Stimulated activated CD8-positive, alpha-beta memory T cell treated with anti-CD3 and anti-CD28 coated beads, Interleukin-2, amount 100 ng/mL, for 48 hours (primary cell): Measurements from ENCODE around the gene TALDO1.
A peak's percentile ranks its signal among the peaks of the same experiment; 100 is the strongest.

ENCODE experiments used
- DNase-seq, 2 donors: peaks; one replicate each; pipeline ENCODE4 v3.0.0-alpha.2; 2020; ENCODE audit warnings: low read depth in 2 of 2

Gene TALDO1

DNA sequence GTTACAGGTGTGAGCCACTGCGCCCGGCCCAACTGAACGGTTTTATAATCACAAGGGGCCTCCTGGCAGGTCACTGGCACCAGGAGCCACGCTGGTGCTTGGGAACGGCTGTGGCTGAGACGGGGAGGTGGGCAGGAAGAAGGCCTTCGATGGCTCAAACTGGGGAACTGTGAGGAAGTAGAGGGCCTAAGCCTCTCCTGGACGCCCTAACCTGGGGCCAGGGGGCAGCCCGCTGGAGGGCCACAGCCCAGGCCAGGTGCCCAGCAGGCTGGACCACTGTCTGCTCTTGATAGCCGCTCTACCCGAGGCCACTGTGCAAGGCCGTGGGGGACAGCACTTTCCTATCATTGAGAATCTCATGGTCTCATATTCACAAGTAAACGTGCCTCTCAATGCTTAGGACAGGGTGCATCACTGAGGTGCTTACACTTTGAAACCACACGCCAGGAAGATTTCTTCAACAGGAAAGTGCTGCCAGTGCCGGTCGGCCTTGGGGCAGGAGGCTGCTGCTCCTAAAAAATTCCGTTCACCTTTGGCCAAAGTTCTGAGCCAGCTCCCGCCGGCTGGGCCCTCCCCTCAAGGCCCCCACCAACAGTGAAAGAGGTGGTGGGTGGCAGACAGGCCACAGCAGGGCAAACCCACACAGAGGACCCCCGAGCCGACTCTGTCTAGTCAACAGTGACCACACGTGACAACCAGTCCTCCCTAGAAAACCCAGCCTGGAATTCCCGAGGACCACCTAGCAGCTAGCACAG lies 22.8 kb downstream of the TALDO1 start:
- no peak for DNase-seq

DNA sequence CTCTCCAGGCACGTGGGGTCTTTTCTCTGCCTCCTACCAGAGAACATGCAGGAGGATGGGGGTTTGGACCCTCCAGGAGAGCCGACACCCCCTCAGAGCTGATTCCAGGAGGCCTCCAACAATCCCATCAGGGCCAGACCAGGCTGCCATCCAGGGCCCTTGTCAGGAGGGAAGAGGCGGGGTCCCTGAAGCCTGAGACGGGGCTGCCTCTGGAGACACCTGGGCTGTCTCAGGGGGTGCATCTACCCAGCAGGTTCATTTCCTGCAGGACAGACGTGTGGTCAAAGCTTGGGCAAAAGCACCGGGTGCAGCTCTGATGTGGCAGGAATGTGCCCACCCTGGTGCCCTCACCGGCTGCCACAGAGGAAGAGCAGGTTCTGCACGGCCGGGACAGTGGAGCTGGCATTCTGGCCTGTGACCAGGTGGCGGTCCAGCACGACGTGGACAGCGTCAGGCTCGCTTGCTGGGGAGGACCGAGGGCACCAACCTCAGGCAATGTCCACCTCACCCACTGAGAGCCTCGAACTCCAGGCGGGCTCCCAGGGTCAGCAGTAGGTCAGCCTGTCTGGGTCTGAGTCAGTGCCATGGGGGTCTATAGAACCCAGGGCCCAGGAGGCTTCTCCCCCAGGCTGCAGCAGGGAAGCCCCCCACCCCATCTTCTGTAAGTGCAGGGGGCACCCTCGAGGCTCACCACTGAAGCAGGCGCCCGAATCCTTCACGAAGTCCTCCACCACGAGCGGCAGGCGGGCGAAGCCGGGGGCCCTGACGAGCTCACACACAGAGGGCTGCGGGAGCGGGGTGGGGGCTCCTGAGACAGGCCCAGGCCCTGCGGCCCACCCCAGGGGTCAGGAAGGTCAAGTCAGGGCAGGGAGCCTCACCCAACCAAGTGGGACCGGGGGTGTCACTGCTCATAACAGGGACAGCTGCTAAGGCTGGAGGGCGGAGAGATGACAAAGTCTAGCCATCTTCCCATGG lies 23.7 kb downstream of the TALDO1 start:
- no peak for DNase-seq

DNA sequence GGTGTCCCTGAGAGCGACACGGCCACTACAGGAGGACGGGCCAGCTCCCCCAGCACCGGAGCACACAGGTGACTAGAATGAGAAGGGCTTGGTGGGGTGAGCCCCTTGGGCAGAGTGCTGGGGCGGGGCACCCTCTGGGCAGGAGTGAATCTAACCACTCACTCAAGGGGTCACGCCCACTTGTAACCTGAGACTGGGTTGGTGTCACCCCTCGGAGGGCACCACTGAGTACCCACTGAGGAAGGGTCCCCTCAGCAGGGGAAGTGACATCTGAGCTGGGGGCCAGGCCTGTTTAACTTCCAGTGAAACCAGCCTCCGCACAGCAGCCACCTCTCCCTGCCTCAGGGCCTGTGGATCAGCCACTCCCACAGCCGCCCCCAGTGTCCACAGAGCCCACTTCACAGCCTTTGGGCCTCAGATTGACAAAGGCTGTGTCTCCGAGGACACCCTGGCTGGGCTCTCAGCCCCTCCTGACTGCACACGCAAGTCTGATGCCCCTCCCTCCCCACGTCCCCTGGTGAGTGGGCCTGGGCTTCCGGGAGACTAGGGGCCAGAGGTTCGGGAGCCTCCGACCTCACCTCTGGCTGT lies 24.4 kb downstream of the TALDO1 start:
- no peak for DNase-seq

DNA sequence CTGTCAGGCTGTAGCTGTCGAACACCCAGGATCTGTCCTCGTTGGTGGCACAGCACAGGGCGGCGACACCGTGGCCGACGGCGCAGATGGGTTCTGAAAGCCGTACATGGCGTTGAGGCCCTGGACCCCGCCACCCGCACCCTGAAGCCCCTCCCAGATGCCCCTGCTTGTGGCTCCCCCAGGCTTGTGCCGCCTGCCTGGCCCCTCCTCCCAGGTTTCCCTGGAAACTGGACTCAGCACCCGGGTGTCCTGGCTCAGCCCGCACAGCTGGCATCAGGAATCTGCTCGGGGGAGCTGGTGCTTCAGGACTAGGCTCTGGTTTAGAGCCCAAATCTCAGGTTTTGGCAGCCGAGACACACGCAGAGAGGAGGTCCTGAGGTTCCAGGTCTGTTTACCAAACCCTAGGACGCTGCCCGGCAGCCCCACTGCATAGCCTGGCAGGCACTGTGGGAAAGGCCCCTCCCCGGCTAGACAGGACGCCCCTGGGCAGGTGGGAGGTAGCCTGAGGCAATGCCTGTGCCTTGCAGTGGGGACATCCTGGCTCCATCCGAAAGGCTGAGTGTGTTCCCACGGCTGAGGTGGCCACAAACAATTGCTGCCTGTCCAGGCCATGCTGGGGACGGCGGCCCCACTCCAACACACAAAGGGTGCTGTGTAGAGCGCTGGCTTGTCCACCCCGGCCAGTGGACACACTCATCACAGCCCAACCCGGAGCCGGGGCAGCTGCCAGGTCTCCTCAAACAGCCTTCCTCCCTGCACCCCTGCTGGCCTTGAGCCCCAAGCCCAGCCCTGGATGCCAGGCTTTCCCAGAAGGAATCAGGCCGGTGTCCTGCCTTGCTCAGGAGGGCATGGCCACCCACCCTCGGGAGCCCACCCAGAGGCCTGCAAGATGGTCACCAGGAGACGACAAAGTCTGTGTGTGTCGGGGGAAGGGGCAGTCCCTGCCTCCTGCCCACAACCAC lies 25.4 kb downstream of the TALDO1 start:
- no peak for DNase-seq

DNA sequence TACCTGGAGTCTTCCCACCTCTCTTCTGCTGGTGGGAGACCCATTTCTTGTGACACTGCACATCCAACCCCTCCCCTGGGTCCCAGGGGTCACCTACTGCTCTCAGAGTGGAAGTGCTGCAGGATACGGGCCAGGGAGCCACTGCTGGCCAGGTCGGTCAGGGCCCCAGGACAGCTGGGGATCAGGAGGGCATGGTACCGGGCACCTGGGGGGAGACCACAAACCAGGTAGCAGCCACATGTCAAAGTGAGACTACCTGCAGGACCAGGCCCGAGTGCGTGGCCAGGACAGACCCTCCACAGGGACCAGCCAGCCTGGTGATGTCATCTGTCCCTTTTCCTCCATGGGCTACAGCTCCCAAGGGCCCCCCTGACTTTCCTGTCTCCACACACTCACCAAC lies 26.2 kb downstream of the TALDO1 start:
- no peak for DNase-seq

DNA sequence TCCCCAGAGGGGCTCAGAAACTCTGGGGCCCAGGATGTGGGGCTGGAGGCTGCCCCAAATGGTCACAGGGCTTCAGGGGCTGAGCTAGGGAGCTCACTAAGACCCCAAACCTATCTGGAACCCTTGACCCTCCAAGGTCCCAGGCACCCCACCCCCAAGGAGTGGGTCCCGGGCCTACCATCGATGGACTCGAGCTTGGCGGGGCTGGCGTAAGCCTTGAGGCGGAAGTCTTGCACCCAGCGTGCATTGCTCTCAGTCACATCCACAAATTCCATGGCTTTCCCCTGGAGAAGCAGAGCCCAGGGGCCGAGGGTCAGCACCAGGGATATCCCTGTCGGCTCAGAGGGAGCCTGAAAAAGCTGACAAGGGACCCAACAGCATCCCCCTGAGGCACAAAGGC lies 26.6 kb downstream of the TALDO1 start:
- DNase-seq = no peak

DNA sequence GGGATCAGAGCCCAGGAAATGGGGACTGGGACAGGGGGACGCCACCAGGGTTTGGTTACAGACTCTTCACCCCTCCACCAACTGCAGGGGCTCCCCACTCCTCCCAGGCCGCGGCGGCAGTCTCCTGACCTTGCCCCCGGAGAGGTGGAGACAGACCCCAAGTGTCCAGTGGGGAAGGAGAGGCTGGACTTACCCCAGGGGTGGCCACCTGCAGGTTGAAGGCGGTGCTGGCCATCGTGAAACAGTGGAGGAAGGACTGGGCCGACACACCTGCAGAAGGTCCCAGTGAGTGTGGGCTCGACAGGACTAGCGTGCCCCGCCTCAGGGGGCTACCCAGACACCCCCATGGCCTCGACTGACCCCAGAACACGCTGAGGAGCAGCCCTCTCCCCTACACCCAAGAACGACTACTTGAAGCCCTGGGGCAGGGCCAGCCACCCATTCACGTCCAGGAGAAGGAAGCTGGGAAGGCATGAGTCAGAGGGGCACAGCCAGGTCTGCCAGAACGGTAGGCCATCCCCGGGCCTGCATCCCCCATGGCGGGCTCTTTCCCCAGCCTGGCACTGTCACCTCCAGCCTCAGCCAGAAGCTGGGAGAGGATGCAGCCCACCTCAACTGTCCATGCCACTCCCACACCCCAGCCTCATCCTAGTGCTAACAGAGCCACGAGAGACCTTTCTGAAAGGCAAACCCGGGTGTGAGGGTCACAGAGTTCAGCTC lies 27.8 kb downstream of the TALDO1 start:
- DNase-seq = no peak

DNA sequence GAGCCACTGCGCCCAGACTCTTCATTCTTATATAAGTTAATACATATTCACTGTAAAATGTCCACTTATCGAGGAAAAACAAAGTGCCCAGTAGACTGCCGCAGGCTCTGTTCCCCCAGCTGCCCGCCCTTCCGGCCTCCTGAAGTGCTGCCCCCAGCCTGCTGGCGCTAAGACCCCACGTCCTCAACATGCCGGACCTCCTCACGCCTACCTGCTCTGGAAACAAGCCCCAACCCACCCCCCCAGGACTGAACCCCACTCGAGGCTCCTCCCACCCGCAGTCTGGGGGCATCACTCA lies 28.9 kb downstream of the TALDO1 start:
- no peak for DNase-seq

DNA sequence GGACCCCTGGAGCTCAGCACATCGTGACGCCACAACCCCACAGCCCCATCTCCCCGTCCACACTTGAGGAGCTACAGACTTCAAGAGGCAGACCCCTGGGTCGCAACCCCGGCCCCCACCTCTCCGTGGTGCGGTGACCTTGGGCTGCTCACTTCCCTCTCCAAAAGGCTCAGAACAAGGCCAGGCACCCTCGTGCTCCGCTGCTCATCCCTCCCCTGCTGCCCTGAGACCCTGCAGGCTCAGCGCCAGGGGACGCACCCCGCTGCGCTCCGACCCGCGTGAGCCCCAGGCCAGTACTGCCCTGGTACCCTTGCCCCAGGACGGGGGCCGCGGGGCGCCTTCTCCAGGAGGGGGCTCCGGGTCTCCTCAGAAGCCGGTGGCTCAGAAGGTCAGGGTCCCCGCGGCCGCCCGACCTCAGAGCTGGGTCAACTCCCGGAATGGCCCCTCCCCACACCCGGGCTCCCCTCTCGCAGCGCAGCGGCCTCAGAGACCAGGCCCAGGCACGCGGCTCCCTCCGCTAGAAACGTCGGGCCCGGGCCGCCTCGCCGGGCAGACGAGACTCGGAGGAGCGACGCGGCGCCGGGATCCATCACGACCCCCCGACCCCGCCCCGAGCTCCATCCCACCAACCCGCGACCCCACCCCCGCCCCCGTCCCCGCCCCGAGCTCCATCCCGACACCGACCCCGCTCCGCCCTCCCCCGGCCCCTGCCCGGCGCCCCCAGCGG lies 29.5 kb downstream of the TALDO1 start:
- DNase-seq = no peak

DNA sequence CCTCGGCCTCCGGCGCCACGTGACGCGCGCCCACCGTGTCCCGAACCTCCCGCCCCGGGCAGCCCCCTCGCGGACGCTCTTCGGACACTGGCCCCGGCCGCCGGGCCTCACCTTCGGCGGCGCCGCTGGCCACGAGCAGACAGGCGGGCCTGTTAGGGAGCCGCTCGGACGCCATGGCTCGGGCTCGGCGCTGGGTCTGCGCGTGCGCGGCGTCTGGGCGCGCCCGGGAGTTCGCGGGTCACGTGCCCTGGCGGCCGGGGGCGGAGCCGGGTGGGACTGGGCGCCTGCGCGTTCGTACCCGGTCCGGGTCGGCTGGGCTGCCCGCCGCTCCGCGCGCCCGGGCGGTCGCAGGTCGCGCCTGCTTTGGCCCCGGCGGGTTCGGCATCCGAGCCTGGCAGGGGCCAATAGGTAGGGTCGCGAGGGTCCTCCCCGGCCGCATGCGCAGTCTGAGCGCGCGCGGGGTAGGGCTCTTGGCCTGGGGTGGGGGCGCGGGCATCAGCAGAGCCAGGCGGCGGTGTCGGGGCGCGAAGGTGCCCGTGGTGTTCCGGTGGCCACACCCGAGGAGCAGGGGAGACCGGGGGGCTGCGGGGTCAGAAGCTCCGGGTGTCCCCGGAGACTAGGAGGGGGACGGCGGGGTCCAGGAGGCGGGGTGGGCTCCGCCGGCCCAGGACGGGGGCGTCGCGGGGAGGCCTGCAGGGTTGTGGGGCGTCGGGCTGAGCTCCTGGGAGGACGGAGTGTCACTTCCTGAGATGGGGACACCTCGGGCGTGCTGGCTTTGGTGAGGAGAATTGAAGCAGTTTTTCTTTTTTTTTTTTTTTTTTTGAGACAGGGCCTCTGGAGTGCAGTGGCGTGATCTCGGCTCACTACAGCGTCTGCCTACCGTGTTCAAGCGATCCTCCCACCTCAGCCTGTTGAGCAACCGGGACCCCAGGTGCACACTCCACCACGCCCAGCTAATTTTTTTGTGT lies 30.3 kb downstream of the TALDO1 start, which contains the start of gene GATD1:
GATD1 (minus strand) TSS at position 200 of the 968 bp plus-strand sequence; CDS start at position 175, 25 bp downstream.
- peak; percentile 92 to 96 for DNase-seq

DNA sequence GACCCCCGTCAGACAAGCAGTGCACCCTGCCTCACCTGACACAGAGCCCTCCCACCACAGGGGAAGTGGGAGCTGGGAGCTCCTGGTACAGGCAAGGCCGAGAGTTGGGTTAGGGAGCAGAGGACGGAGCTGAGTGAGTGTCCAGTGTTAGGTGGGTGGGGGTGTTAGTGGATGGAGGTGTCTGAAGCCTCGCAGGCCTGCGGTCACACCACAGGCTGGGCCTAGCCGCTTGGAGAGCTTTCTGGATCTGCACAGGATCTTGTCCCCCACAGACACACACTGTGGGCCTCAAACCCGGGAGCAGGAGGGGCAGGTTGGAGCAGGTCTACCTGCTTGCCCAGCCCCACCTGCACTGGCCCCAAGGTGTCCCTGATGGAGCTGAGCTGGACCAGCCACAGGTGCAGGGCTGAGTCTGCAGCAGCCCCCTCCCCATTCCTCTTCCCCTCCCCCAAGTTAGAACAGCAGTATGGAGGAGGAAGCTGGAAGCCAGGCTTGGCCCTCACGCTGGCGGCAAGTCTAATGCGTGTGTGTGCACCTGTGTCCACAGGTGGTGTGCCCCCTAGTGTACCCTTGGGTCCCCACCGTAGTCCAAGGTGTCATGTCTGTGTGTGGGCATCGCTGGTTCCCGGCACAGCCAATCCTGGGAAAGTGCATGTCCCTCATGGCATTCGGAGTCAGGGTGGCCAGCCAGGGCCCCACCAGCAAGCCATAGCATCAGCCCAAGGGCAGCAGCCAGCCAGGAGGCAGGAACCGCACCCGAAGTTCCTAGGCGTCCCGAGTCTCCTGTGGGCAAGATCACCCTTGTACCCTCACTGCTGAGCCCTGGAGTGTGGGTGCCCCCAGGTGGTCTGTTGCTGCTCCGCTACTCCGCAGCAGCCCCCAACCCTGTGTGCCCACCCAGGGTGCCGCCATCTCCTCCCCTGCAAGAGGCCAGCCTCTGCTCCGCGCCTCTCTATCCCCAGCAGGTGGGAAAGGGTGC lies 32.0 kb downstream of the TALDO1 start:
- no peak for DNase-seq

DNA sequence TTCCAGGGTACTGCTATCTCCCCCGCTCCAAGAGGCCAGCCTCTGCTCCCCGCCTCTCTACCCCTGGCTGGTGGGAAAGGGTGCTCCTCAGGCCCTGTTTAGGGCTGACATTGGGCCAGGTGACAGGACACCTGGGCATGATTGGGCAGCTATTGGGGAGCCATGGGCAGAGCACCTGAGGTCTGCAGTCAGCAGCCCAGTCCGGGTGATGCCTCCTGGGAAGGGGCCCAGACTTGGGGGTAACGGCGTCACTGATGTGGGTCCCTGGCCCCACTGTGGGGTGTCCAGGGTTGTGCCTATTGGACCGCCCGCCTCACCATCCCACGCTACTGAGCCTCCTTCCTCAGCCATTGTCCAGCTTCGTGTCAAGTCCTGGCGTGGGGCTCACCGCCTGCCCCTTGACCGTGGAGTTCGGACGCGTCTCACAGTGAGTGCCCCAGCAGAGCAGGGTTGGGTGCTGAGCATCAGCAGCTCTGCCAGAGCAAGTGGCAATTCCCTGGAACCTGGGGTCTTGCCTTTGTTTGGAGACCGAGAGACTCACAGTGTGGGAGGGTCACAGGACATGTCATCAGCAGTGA lies 32.8 kb downstream of the TALDO1 start:
- no peak for DNase-seq

DNA sequence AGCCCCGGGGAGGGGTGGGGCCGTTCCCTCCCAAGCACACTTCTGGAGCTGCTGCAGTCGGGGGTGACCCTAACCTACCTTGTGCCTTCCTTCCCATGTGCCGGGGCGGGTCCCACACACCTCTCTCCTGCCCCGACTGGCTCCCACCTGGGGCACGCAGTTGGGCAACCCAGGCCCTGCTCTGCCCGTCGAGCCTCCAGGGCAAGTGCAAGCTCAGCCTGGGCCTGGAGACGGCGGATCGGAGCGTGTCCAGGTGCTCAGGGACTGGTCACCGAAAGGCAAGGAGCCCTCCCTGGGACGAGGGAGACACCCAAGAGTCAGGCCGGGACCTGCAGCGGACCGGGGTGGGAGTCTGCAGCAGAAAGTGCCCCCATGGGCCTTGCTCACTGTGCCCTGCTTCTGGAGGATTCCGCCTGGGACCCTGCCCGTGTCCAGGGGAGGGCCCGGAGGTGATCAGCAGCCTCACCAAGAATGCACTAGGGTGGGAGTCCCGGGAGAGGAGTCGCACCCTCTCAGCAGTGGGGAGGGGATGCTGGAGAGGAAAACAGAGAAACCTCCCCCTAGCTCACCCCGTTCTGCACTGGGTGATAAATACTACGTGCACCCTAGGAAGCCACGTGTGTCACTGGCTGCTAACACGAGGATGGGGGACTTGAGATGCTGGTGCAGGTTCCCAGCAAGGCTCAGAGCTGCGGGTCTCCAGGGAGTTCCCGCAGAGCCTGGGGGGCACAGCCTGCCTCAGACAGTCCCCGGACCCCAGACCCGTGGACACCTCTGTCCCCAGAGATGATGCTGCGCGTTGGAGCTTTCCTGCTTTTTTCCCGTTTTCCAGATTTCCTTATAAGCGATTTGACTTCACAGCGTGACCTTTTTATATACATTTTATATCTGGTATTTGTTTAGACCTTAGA lies 35.3 kb downstream of the TALDO1 start:
- DNase-seq = no peak

DNA sequence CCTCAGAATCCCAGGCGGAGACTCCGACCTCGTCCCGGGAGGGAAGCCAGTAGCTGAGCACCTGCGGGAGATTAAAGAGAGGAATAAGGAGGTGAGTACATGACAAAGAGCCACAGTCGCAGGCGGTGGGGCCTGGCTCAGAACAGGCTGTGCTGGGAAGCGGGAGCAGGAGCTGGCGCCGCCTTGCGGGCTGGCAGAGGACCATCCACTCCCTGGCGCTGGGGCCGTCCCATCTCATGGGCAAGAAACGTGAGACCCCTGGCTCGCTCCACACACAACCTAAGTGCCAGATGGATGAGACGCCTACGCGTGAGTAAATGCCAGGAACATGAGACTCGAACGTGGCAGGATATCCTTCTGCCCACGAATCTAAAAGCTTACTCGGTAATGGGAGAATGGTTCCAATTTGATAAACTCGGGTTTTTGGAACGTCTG lies 36.3 kb downstream of the TALDO1 start:
- no peak for DNase-seq

DNA sequence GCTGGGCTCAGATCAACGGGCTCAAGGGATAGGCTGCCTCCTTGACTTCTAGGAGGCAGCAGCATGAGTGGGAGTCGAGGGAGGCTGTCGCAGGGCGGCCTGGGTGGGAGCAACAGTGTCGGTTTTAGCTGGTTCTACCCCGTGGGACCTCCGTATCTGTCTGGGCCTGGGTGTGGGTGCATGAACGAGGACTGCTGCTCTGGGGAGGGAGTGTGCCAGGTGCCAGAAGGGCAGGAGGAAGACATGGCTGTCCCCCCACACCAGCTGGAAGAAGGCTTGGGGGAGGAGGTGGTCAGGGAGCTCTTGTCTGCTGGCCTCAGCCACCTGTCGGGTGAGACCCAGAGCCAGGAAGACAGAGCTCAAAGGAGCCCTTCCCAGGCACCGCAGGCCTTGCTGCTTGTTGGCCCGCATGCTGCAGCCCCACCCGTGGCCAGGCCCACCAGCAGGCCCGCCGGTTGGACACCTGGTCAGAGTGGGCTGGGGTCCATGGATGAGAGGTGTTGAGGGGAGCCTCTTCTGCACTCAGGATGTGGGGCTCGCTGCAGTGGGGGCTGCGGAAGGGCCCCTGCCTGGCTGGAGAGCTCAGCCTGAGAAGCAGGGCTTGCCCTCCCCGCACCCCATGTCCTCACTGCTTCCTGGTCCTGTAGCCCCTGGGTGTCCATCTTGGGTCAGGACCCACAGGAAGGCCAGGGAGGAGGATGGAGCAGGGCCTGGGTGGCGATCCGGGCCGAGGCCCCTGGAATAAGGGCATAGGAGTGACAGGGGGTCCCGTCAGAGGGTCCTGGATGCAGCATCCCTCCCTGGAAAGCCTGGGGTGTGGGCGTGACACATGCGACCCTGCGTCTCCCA lies 39.2 kb downstream of the TALDO1 start:
- DNase-seq = no peak
